ENCODE measurements around the gene ALDH6A1. TPM values are rescaled to one million over a fixed set of nuclear protein-coding genes. Genes with fewer than 3 reads are reported as not detected.

Gene ALDH6A1
- polyA plus RNA-seq, 3 donors, result 2.5 to 15.1 (median 8.8) TPM

GRCh38 chr14:74077401-74077800 lies 6.9 kb downstream of the ALDH6A1 start:
- H3K79me2 ChIP-seq (ENCODE audit: insufficient read depth, low read length), result no peaks in the 10 kb centered on the region
- H3K9me3 Mint-ChIP-seq, result no peaks in the 10 kb centered on the region
- H3K9me3 ChIP-seq (replicated peaks in 1 of 2; ENCODE audit: control insufficient read depth in 1 of 2, insufficient read depth in 1 of 2, low read length in 2 of 2), result no peaks in the 10 kb centered on the region
- H3K4me2 ChIP-seq (replicated peaks; ENCODE audit: extremely low read depth, low read length, poor library complexity, severe bottlenecking), result no peak overlapping the region
- H3K27ac Mint-ChIP-seq, result peak overlapping the region in 2 of 7 donors; percentile 1 to 13
- intact Hi-C loops (cut with micrococcal nuclease), result no loop called here
- H4K20me1 ChIP-seq (ENCODE audit: insufficient read depth, low read length), result no peaks in the 10 kb centered on the region
- no peak overlapping the region for H2AFZ ChIP-seq (ENCODE audit: insufficient read depth, low read depth, low read length, poor library complexity, severe bottlenecking)
- peaks cover 2 to 3% of the 10 kb centered on the region in 2 donors for H3K36me3 ChIP-seq (replicated peaks in 1 of 2; ENCODE audit: control insufficient read depth in 1 of 2, insufficient read depth in 2 of 2, low read length in 2 of 2)
- no peak for TF ChIP-seq CTCF (IDR thresholded peaks at IDR 0.05)
- no peak overlapping the region for H3K4me3 ChIP-seq (replicated peaks in 1 of 3; ENCODE audit: low read depth in 2 of 3, low read length in 3 of 3)
- whole genome bisulfite sequencing (ENCODE audit: insufficient coverage), result 100% methylated on average over 1 of the region's 1 CpG
- no peaks in the 10 kb centered on the region for H3K27me3 ChIP-seq (ENCODE audit: control insufficient read depth in 2 of 2, insufficient read depth in 2 of 2, low read length in 2 of 2)
- H3K36me3 Mint-ChIP-seq, result peaks cover 6 to 12% of the 10 kb centered on the region in 2 donors
- no peak overlapping the region for H3K4me3 Mint-ChIP-seq
- no peaks in the 10 kb centered on the region for H3K27me3 Mint-ChIP-seq (ENCODE audit: low read depth in 3 of 3)
- H3K9ac ChIP-seq (ENCODE audit: insufficient read depth, low read length, poor library complexity, severe bottlenecking), result no peak overlapping the region
- no peak for DNase-seq
- H3K27ac ChIP-seq (ENCODE audit: low read depth in 1 of 2, low read length in 2 of 2), result no peak overlapping the region
- no peaks in the 10 kb centered on the region for H3K4me1 Mint-ChIP-seq
- H3K4me1 ChIP-seq (ENCODE audit: control insufficient read depth in 1 of 2, insufficient read depth in 2 of 2, low read length in 2 of 2), result no peaks in the 10 kb centered on the region

- no peak for DNase-seq
- peaks cover 0 to 2% (median 0%) of the 10 kb centered on the region in 3 donors for H3K27me3 Mint-ChIP-seq (ENCODE audit: low read depth in 3 of 3)
- no peak for TF ChIP-seq CTCF (IDR thresholded peaks at IDR 0.05)
- H3K4me2 ChIP-seq (replicated peaks; ENCODE audit: extremely low read depth, low read length, poor library complexity, severe bottlenecking), result no peak overlapping the region
- H3K4me3 Mint-ChIP-seq, result no peak overlapping the region
- H3K4me1 ChIP-seq (ENCODE audit: control insufficient read depth in 1 of 2, insufficient read depth in 2 of 2, low read length in 2 of 2), result no peaks in the 10 kb centered on the region
- no peak overlapping the region for H3K9ac ChIP-seq (ENCODE audit: insufficient read depth, low read length, poor library complexity, severe bottlenecking)
- no peaks in the 10 kb centered on the region for H3K9me3 Mint-ChIP-seq
- no peak overlapping the region for H3K27ac ChIP-seq (ENCODE audit: low read depth in 1 of 2, low read length in 2 of 2)
- H3K27me3 ChIP-seq (ENCODE audit: control insufficient read depth in 2 of 2, insufficient read depth in 2 of 2, low read length in 2 of 2), result no peaks in the 10 kb centered on the region
- intact Hi-C loops (cut with micrococcal nuclease), result no loop called here
- no peak overlapping the region for H2AFZ ChIP-seq (ENCODE audit: insufficient read depth, low read depth, low read length, poor library complexity, severe bottlenecking)
- no peaks in the 10 kb centered on the region for H3K9me3 ChIP-seq (replicated peaks in 1 of 2; ENCODE audit: control insufficient read depth in 1 of 2, insufficient read depth in 1 of 2, low read length in 2 of 2)
- WGBS (ENCODE audit: insufficient coverage), result no CpG with 5 or more reads among the region's 3 CpGs
- no peak overlapping the region for H3K4me3 ChIP-seq (replicated peaks in 1 of 3; ENCODE audit: low read depth in 2 of 3, low read length in 3 of 3)
- H3K79me2 ChIP-seq (ENCODE audit: insufficient read depth, low read length), result no peaks in the 10 kb centered on the region
- no peaks in the 10 kb centered on the region for H4K20me1 ChIP-seq (ENCODE audit: insufficient read depth, low read length)
- peaks cover 7% of the 10 kb centered on the region for H3K4me1 Mint-ChIP-seq
- H3K36me3 ChIP-seq (replicated peaks in 1 of 2; ENCODE audit: control insufficient read depth in 1 of 2, insufficient read depth in 2 of 2, low read length in 2 of 2), result peaks cover 24 to 63% of the 10 kb centered on the region in 2 donors
- H3K36me3 Mint-ChIP-seq, result peaks cover 41 to 80% of the 10 kb centered on the region in 2 donors
- no peak overlapping the region for H3K27ac Mint-ChIP-seq
Observed at GRCh38 chr14:74065746-74066575, 18.3 kb downstream of the ALDH6A1 start.

Measured in CD14-positive monocyte (primary cell).